Right lobe of liver (tissue), 6 donors: ENCODE measurements around the gene UQCC2. TPM values are rescaled to one million over a fixed set of nuclear protein-coding genes. Genes with fewer than 3 reads are reported as not detected.

ENCODE experiments used
- ATAC-seq, 4 donors: fragments of 200-7000 bp; cut with Tn5 transposase; one replicate each; pipeline ENCODE4 v1.9.1; 2020; ENCODE audit warnings: mild to moderate bottlenecking in 4 of 4, moderate library complexity in 4 of 4
- DNase-seq, 3 donors: peaks; one replicate each; pipeline ENCODE4 v3.0.0-alpha.2; 2020
- H3K27ac ChIP-seq, 3 donors: fragments of 200-600 bp; one replicate each; pipeline ENCODE4 v1.8.0; 2022
- H3K27me3 ChIP-seq, 2 donors: fragments of 200-600 bp; one replicate each; pipeline ENCODE4 v1.8.0; 2022
- H3K36me3 ChIP-seq, 4 donors: fragments of 200-600 bp; sonication (generic) in 1 of 4; one replicate each; pipeline versions ENCODE4 v1.5.1 to v1.8.0; 2017 to 2022; ENCODE audit warnings: control low read depth in 1 of 4
- H3K4me1 ChIP-seq, 4 donors: fragments of 200-600 bp; sonication (generic) in 1 of 4; one replicate each; pipeline versions ENCODE4 v1.5.1 to v1.8.0; 2017 to 2022; ENCODE audit warnings: control low read depth in 1 of 4
- H3K4me3 ChIP-seq, 3 donors: fragments of 200-600 bp; one replicate each; pipeline ENCODE4 v1.8.0; 2022
- H3K9me3 ChIP-seq, 4 donors: fragments of 200-600 bp; sonication (generic) in 1 of 4; one replicate each; pipeline versions ENCODE4 v1.5.1 to v1.8.0; 2017 to 2022; ENCODE audit warnings: control low read depth in 1 of 4
- POLR2A ChIP-seq: fragments of 450-650 bp; IDR thresholded peaks from one replicate; pipeline ENCODE4 v1.6.1; 2017; ENCODE audit warnings: antibody characterized with exemption, mild to moderate bottlenecking
- WGBS: methylation state at CpG from one replicate; pipeline ENCODE4 v1.1.6; 2018; ENCODE audit warnings: low coverage, low lambda C conversion rate; ENCODE audit not compliant: insufficient coverage; ENCODE audit errors: missing lambda C conversion rate; 5-methylcytosine and 5-hydroxymethylcytosine counted together
- intact Hi-C, 2 donors: fragments of 100-400 bp; cut with DNase I; formaldehyde crosslinking; loops; one replicate each; pipeline versions ENCODE4 v1.11.2 to v1.14.1; 2022
- total RNA-seq, 6 experiments: library from RNA; depleted of rRNA in 2 of 6; stranded (reverse); fragments of >200 nt in 2 of 6; fragmentation: NEBNext Ultra II Directional in 3 of 6; extraction: Animal tissue kit (Norgen Biotek cat#: 25700) in 3 of 6; gene quantifications; one replicate each; pipeline versions ENCODE4 v1.1.0 to v1.2.4, GENCODE V29; 2016 to 2023
- TF ChIP-seq, protein P1 (sequence below), 4 donors: fragments of 200-600 bp in 3 of 4; fragments of 450-650 bp in 1 of 4; IDR thresholded peaks; one replicate each; pipeline versions ENCODE4 v1.5.1 to v1.8.0; 2016 to 2022; ENCODE audit warnings: antibody characterized with exemption in 4 of 4, mild to moderate bottlenecking in 2 of 4
- donor health status: DM: no; HTN: yes; CAD: no.
- donor health status: DM: no; HTN: no; CAD: no.
- donor health status: DM: no; HTN: no; CAD: no.
- donor health status: DM: no; HTN: yes; CAD: no.
- donor health status: DM: no; HTN: yes; CAD: no.

Gene UQCC2
- total RNA-seq, 6 experiments from 2014 or later: 23.7 to 38.4 (median 31.5) TPM

DNA sequence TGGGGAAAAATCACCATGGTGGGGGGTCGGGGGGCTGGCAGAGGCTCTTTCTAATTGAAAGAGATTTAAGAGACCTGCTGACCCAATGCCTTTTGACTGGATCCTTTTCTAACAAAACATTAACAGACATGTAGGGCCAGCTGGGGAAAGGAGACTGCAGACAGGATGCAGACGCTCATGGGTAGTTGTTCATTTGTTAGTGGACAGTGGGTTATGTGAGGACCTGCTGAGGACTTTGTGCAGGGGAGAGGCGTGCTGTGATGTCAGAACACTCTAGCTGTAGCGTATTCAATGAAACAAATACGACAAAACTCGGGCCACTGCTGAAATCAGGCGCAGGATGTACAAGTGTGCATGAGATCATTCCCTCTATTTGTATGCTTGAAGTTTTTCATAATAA is 34.0 kb upstream of the UQCC2 start:
- Histone ChIP-seq H3K4me3 (peak overlapping the region; percentile 34 to 54 (median 36)), H3K4me1 (peaks cover 0 to 46% (median 13%) of the 10 kb centered on the region in 4 donors), H3K36me3 (no peaks in the 10 kb centered on the region), H3K27ac (peak overlapping the region; percentile 60 to 73 (median 72)), H3K27me3 (no peaks in the 10 kb centered on the region), H3K9me3 (no peaks in the 10 kb centered on the region)
- DNase-seq (no peak), ATAC-seq (peak in 3 of 4 donors; percentile 8 to 24 (median 20))
- WGBS: 13% methylated on average over 7 of the region's 7 CpGs
- intact Hi-C loops: no loop called here
- TF ChIP-seq, protein P1, sequence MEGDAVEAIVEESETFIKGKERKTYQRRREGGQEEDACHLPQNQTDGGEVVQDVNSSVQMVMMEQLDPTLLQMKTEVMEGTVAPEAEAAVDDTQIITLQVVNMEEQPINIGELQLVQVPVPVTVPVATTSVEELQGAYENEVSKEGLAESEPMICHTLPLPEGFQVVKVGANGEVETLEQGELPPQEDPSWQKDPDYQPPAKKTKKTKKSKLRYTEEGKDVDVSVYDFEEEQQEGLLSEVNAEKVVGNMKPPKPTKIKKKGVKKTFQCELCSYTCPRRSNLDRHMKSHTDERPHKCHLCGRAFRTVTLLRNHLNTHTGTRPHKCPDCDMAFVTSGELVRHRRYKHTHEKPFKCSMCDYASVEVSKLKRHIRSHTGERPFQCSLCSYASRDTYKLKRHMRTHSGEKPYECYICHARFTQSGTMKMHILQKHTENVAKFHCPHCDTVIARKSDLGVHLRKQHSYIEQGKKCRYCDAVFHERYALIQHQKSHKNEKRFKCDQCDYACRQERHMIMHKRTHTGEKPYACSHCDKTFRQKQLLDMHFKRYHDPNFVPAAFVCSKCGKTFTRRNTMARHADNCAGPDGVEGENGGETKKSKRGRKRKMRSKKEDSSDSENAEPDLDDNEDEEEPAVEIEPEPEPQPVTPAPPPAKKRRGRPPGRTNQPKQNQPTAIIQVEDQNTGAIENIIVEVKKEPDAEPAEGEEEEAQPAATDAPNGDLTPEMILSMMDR (IDR thresholded peaks at IDR 0.05): no peak
- TF ChIP-seq POLR2A: peak; percentile 10

DNA sequence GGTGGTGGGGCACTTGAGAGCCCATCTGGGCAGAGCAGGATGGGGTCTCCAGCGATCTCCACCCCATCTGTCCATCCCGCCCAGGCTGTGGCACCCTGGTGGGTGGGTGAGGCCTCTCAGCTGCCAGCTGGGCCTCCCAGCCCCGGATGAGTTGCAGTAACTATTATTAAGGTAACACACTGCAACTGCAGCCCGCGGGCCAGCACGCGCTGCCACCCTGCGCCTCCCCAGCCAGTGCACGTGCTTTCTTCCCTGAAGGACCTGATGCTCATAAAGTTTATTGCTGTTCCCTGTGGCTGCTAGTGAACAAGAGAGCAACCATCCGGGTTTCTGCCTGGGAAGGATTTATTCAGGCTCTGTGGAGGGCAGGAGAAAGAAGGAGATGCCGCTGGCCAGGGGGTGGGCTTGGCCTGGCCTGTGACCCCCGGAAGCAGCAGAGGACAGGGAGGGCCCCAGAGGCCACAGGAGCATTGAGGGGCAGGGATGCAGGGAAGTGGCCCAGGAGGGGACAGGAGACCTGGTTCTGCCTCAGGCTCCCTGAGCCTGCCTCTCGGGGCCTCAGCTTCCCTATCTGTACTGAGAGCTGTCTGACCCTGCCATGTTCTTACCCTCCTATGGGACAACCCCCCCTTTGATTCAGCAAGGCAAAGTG is 33.5 kb upstream of the UQCC2 start:
- H3K27ac ChIP-seq: peak overlapping the region; percentile 44 to 73 (median 72)
- DNase-seq (no peak), ATAC-seq (peak in 1 of 4 donors; percentile 2)
- peak overlapping the region; percentile 16 to 54 (median 18) for H3K4me3 ChIP-seq
- no peaks in the 10 kb centered on the region for H3K9me3 ChIP-seq
- H3K27me3 ChIP-seq: no peaks in the 10 kb centered on the region
- intact Hi-C loops: no loop called here
- no peak for TF ChIP-seq POLR2A
- TF ChIP-seq, protein P1 (IDR thresholded peaks at IDR 0.05): no peak
- WGBS: 26% methylated on average over 8 of the region's 13 CpGs
- H3K36me3 ChIP-seq: no peaks in the 10 kb centered on the region
- H3K4me1 ChIP-seq: peaks cover 0 to 48% (median 15%) of the 10 kb centered on the region in 4 donors

- Histone ChIP-seq H3K27ac (peak overlapping the region; percentile 44 to 73 (median 72)), H3K9me3 (no peaks in the 10 kb centered on the region), H3K27me3 (no peaks in the 10 kb centered on the region), H3K4me1 (peaks cover 0 to 56% (median 18%) of the 10 kb centered on the region in 4 donors), H3K36me3 (no peaks in the 10 kb centered on the region), H3K4me3 (peak overlapping the region; percentile 16 to 54 (median 18))
- intact Hi-C loops: no loop called here
- TF ChIP-seq, protein P1 (IDR thresholded peaks at IDR 0.05): peak; percentile 88 to 94 (median 92)
- peak; percentile 43 for TF ChIP-seq POLR2A
- peak; percentile 66 to 79 (median 76) for DNase-seq
- peak; percentile 55 to 66 (median 60) for ATAC-seq
- 11% methylated on average over 10 of the region's 11 CpGs for WGBS
Observed at GRCh38 chr6:33744001-33744848, 32.7 kb upstream of the UQCC2 start.

GRCh38 chr6:33742837-33743236 is 31.3 kb upstream of the UQCC2 start:
- Histone ChIP-seq H3K9me3 (no peaks in the 10 kb centered on the region), H3K36me3 (no peaks in the 10 kb centered on the region), H3K4me1 (peaks cover 0 to 62% (median 22%) of the 10 kb centered on the region in 4 donors), H3K4me3 (no peak overlapping the region), H3K27me3 (no peaks in the 10 kb centered on the region), H3K27ac (no peak overlapping the region)
- TF ChIP-seq POLR2A: no peak
- TF ChIP-seq, protein P1 (IDR thresholded peaks at IDR 0.05): no peak
- 59% methylated on average over 4 of the region's 7 CpGs for WGBS
- ATAC-seq: no peak
- no peak for DNase-seq
- intact Hi-C loops: no loop called here
